ENCODE measurements around the gene REEP1. TPM values are rescaled to one million over a fixed set of nuclear protein-coding genes. Genes with fewer than 3 reads are reported as not detected.

The REEP1 gene
- polyA plus RNA-seq, 2 of the 4 experiments (the other 2 are of a cell fraction): 0.30 to 0.45 TPM

DNA sequence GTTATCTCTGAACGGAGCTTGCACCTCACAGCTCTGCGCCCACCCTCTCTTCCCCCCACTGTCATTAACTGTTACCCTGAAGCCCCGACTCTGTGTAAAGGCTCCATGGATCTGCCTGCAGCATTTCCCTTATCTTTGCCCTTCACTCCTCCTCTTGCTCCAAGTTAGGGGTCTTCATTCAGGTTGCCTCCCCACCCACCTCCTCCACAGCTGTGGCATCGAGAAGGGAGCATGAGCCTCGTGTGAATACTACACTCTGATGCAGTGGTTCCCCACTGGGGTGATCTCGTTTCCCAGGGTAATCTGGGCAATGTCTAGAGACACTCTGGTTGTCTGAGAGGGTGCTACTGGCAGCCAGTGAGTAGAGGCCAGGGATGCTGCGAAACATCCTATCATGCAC lies 51.4 kb downstream of the REEP1 start (continued):
- TF ChIP-seq, protein P1, sequence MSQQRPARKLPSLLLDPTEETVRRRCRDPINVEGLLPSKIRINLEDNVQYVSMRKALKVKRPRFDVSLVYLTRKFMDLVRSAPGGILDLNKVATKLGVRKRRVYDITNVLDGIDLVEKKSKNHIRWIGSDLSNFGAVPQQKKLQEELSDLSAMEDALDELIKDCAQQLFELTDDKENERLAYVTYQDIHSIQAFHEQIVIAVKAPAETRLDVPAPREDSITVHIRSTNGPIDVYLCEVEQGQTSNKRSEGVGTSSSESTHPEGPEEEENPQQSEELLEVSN (IDR thresholded peaks at IDR 0.05; ENCODE audit: borderline replicate concordance, low read depth): no peak
- TF ChIP-seq HOXB5 (CRISPR knock-in tag; IDR thresholded peaks at IDR 0.05) (no peak), FOSL2 (IDR thresholded peaks at IDR 0.05) (no peak), FOSL2 (CRISPR knock-in tag; IDR thresholded peaks at IDR 0.05) (no peak), KDM1A (IDR thresholded peaks at IDR 0.05; ENCODE audit: low read depth) (no peak), FOSB (CRISPR knock-in tag; IDR thresholded peaks at IDR 0.05) (no peak), ZNF302 (CRISPR knock-in tag; IDR thresholded peaks at IDR 0.05) (no peak), PHF8 (IDR thresholded peaks at IDR 0.05; ENCODE audit: borderline replicate concordance, low read depth) (no peak), JUN (IDR thresholded peaks at IDR 0.05) (no peak), RNF2 (IDR thresholded peaks at IDR 0.05; ENCODE audit: borderline replicate concordance, low read depth) (no peak), EHF (CRISPR knock-in tag; IDR thresholded peaks at IDR 0.05) (no peak)

DNA sequence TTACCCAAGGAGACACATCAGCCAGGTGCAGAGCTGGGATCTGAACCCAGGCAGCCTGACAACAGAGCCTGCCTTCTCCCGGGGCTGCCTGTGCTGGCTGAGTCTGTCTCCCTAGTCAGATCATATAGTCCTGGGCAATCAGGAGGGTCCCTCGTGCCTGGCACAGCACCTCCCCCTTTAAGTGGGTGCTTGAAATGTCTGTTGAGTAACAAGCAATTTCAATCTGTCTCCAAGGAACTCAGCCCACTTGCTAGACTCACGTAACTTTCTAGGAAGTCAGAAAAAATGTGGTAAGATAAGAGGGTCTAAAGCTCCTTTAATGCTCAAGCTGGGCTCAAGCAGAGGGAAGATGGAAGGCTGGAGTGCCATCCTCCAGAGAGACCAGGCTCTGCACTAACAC lies 51.9 kb downstream of the REEP1 start:
- WGBS (ENCODE audit: missing lambda C conversion rate): 39% methylated on average over 3 of the region's 3 CpGs
- ATAC-seq (no peak), FAIRE-seq (no peak), DNase-seq (ENCODE audit: low read depth in 1 of 2, low spot score in 1 of 2) (no peak)
- Histone ChIP-seq H3K4me1 (no peaks in the 10 kb centered on the region), H3K4me2 (no peak overlapping the region), H3K27ac (no peak overlapping the region), H3K4me3 (no peak overlapping the region), H3K9me3 (no peaks in the 10 kb centered on the region)
- CTCF ChIA-PET: interaction anchor here (0.9 kb wide), 2 partner anchors 12 to 88 kb away, joined by 3 read pairs; no protein-coding TSS in a partner anchor
- TF ChIP-seq KDM5A (IDR thresholded peaks at IDR 0.05): no peak
- TF ChIP-seq RARB (CRISPR knock-in tag; IDR thresholded peaks at IDR 0.05): no peak
- TF ChIP-seq MAFK (IDR thresholded peaks at IDR 0.05; ENCODE audit: partially characterized antibody): no peak
- TF ChIP-seq ZC3H11A (IDR thresholded peaks at IDR 0.05): no peak
- no peak for TF ChIP-seq CHD4 (IDR thresholded peaks at IDR 0.05; ENCODE audit: borderline replicate concordance)
- POLR2A ChIA-PET: no interaction called here

DNA sequence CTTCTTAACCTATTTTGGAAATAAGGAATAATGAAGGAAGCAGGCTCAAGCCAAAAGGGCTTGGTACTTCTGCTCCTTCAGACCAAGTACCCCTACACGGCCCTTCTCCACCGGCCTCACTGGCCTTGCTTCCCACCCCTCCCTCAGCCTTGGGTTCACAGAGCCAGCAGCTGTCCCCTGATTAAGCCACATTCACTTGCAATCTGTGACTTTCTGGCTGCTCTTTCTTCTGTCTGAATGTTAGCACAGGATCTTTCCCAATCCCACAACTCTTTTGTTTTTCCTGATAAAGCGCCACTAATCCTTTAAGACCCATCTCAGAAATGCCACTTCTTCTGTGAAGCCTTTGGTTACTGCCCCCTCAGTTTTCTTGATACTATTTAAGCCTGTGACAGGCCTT lies 52.4 kb downstream of the REEP1 start:
- ChIA-PET CTCF (interaction anchor here (0.9 to 1.4 kb wide), 3 partner anchors 13 to 88 kb away, joined by 3 to 4 read pairs (median 3); no protein-coding TSS in a partner anchor), POLR2A (no interaction called here)
- DNase-seq (ENCODE audit: low read depth in 1 of 2, low spot score in 1 of 2) (no peak), ATAC-seq (no peak), FAIRE-seq (no peak)
- H3K4me2 ChIP-seq: no peak overlapping the region
- no peak overlapping the region for H3K4me3 ChIP-seq
- no peak overlapping the region for H3K27ac ChIP-seq
- H3K9me3 ChIP-seq: no peaks in the 10 kb centered on the region
- WGBS (ENCODE audit: missing lambda C conversion rate): 80% methylated on average over 3 of the region's 3 CpGs
- H3K4me1 ChIP-seq: no peaks in the 10 kb centered on the region
- no peak for TF ChIP-seq GATA3 (IDR thresholded peaks at IDR 0.05; ENCODE audit: borderline replicate concordance)

DNA sequence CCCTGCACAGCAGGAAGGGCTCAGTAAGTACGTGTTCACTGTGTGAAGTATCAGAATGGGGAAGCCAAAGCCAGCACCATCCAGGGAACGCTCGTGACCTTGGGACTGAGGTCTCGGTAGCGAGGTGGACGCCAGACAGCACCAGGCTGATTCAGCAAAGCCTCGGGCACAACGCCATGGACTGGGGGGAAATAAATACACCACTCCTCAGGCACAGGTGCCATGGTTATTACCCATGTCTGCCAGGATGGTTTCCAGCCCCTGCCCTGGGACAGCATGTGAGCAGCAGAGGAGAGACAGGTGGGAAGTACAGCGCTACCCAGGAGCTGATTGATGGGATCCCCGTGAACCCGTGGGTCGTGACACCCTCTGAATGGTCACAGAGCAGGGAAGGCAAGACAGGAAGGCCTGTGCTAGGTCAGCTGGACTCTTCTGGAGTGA lies 53.0 kb downstream of the REEP1 start:
- H3K4me3 ChIP-seq: no peak overlapping the region
- CTCF ChIA-PET: interaction anchor here (1.4 to 1.9 kb wide), 2 partner anchors 14 to 59 kb away, joined by 4 to 5 read pairs; no protein-coding TSS in a partner anchor
- FAIRE-seq (no peak), DNase-seq (ENCODE audit: low read depth in 1 of 2, low spot score in 1 of 2) (no peak), ATAC-seq (no peak; a peak in 1 of 6 replicates)
- POLR2A ChIA-PET: no interaction called here
- H3K27ac ChIP-seq: no peak overlapping the region
- 65% methylated on average over 12 of the region's 12 CpGs for WGBS (ENCODE audit: missing lambda C conversion rate)
- no peaks in the 10 kb centered on the region for H3K4me1 ChIP-seq
- H3K9me3 ChIP-seq: no peaks in the 10 kb centered on the region
- H3K4me2 ChIP-seq: no peak overlapping the region
- no peak for TF ChIP-seq RAD21 (conservative IDR thresholded peaks at IDR 0.05 in 1 of 2, IDR thresholded peaks at IDR 0.05 in 1 of 2)
- no peak for TF ChIP-seq CEBPB (IDR thresholded peaks at IDR 0.05)
- TF ChIP-seq TP53 (CRISPR knock-in tag; IDR thresholded peaks at IDR 0.05): no peak
- no peak for TF ChIP-seq CHD4 (IDR thresholded peaks at IDR 0.05; ENCODE audit: borderline replicate concordance)
- TF ChIP-seq JUN (IDR thresholded peaks at IDR 0.05): no peak
- TF ChIP-seq, protein P2, sequence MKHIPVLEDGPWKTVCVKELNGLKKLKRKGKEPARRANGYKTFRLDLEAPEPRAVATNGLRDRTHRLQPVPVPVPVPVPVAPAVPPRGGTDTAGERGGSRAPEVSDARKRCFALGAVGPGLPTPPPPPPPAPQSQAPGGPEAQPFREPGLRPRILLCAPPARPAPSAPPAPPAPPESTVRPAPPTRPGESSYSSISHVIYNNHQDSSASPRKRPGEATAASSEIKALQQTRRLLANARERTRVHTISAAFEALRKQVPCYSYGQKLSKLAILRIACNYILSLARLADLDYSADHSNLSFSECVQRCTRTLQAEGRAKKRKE (CRISPR knock-in tag; IDR thresholded peaks at IDR 0.05; ENCODE audit: low read depth): no peak
- TF ChIP-seq, protein P3, sequence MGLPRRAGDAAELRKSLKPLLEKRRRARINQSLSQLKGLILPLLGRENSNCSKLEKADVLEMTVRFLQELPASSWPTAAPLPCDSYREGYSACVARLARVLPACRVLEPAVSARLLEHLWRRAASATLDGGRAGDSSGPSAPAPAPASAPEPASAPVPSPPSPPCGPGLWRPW (IDR thresholded peaks at IDR 0.05): no peak
- TF ChIP-seq ESRRA (IDR thresholded peaks at IDR 0.05; ENCODE audit: borderline replicate concordance, low read length): no peak
- TF ChIP-seq ZFP36 (IDR thresholded peaks at IDR 0.05; ENCODE audit: borderline replicate concordance, partially characterized antibody): no peak
- no peak for TF ChIP-seq FOSL2 (IDR thresholded peaks at IDR 0.05)
- no peak for TF ChIP-seq FOSL2 (CRISPR knock-in tag; IDR thresholded peaks at IDR 0.05)
- TF ChIP-seq HOXA7 (CRISPR knock-in tag; IDR thresholded peaks at IDR 0.05): no peak
- TF ChIP-seq GATA3 (IDR thresholded peaks at IDR 0.05; ENCODE audit: borderline replicate concordance): no peak
- TF ChIP-seq, protein P4, sequence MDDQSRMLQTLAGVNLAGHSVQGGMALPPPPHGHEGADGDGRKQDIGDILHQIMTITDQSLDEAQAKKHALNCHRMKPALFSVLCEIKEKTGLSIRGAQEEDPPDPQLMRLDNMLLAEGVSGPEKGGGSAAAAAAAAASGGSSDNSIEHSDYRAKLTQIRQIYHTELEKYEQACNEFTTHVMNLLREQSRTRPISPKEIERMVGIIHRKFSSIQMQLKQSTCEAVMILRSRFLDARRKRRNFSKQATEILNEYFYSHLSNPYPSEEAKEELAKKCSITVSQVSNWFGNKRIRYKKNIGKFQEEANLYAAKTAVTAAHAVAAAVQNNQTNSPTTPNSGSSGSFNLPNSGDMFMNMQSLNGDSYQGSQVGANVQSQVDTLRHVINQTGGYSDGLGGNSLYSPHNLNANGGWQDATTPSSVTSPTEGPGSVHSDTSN (IDR thresholded peaks at IDR 0.05): no peak
- no peak for TF ChIP-seq ZC3H11A (IDR thresholded peaks at IDR 0.05)
- TF ChIP-seq POLR2A (IDR thresholded peaks at IDR 0.05; ENCODE audit: low read length): no peak
- no peak for TF ChIP-seq RFX5 (IDR thresholded peaks at IDR 0.05)
